HL-60 (cell line): ENCODE results near the gene CNTNAP2.

Experiments
- DNase-seq, 2 experiments: peaks; one replicate each; pipeline ENCODE4 v3.0.0-alpha.2; 2010 to 2020; ENCODE audit warnings: low read depth in 1 of 2, low spot score in 1 of 2
- H3K27ac ChIP-seq: fragments of 250-450 bp; sonication (Bioruptor Pico); replicated peaks from 2 replicates; pipeline ENCODE4 v1.5.1; 2020; ENCODE audit warnings: mild to moderate bottlenecking, moderate library complexity
- H3K27me3 ChIP-seq: fragments of 250-450 bp; sonication (Bioruptor Pico); 2 replicates; pipeline ENCODE4 v1.5.1; 2021; ENCODE audit warnings: mild to moderate bottlenecking, moderate library complexity; ENCODE audit not compliant: insufficient read depth, poor library complexity, severe bottlenecking
- H3K4me3 ChIP-seq: replicated peaks from 2 replicates; pipeline ENCODE4 v1.5.1; 2011; ENCODE audit warnings: mild to moderate bottlenecking, control low read depth, low read length; ENCODE audit not compliant: insufficient read depth
- GABPA ChIP-seq: IDR thresholded peaks from 2 replicates; pipeline ENCODE4 v1.6.1; 2012; ENCODE audit warnings: low read depth
- POLR2AphosphoS5 ChIP-seq: IDR thresholded peaks from 2 replicates; pipeline ENCODE4 v1.6.1; 2012; ENCODE audit warnings: low read depth
- SPI1 ChIP-seq: IDR thresholded peaks from 2 replicates; pipeline ENCODE4 v1.6.1; 2012; ENCODE audit warnings: low read depth, mild to moderate bottlenecking, borderline replicate concordance
- TF ChIP-seq, protein P1 (sequence below): IDR thresholded peaks from one replicate; pipeline ENCODE4 v1.5.1; 2011; ENCODE audit warnings: low read length, control low read depth, inconsistent platforms; ENCODE audit not compliant: insufficient read depth
- TF ChIP-seq, protein P2 (sequence below): IDR thresholded peaks from 2 replicates; pipeline ENCODE4 v1.6.1; 2012; ENCODE audit warnings: low read depth; ENCODE audit not compliant: insufficient replicate concordance

Gene CNTNAP2

GRCh38 chr7:147171013-147171391 lies 1054.4 kb downstream of the CNTNAP2 start:
- H3K4me3 ChIP-seq: no peak overlapping the region
- H3K27ac ChIP-seq: no peak overlapping the region
- no peak for DNase-seq
- TF ChIP-seq GABPA (no peak), SPI1 (no peak), POLR2AphosphoS5 (no peak)
- TF ChIP-seq, protein P1, sequence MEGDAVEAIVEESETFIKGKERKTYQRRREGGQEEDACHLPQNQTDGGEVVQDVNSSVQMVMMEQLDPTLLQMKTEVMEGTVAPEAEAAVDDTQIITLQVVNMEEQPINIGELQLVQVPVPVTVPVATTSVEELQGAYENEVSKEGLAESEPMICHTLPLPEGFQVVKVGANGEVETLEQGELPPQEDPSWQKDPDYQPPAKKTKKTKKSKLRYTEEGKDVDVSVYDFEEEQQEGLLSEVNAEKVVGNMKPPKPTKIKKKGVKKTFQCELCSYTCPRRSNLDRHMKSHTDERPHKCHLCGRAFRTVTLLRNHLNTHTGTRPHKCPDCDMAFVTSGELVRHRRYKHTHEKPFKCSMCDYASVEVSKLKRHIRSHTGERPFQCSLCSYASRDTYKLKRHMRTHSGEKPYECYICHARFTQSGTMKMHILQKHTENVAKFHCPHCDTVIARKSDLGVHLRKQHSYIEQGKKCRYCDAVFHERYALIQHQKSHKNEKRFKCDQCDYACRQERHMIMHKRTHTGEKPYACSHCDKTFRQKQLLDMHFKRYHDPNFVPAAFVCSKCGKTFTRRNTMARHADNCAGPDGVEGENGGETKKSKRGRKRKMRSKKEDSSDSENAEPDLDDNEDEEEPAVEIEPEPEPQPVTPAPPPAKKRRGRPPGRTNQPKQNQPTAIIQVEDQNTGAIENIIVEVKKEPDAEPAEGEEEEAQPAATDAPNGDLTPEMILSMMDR: no peak
- TF ChIP-seq, protein P2, sequence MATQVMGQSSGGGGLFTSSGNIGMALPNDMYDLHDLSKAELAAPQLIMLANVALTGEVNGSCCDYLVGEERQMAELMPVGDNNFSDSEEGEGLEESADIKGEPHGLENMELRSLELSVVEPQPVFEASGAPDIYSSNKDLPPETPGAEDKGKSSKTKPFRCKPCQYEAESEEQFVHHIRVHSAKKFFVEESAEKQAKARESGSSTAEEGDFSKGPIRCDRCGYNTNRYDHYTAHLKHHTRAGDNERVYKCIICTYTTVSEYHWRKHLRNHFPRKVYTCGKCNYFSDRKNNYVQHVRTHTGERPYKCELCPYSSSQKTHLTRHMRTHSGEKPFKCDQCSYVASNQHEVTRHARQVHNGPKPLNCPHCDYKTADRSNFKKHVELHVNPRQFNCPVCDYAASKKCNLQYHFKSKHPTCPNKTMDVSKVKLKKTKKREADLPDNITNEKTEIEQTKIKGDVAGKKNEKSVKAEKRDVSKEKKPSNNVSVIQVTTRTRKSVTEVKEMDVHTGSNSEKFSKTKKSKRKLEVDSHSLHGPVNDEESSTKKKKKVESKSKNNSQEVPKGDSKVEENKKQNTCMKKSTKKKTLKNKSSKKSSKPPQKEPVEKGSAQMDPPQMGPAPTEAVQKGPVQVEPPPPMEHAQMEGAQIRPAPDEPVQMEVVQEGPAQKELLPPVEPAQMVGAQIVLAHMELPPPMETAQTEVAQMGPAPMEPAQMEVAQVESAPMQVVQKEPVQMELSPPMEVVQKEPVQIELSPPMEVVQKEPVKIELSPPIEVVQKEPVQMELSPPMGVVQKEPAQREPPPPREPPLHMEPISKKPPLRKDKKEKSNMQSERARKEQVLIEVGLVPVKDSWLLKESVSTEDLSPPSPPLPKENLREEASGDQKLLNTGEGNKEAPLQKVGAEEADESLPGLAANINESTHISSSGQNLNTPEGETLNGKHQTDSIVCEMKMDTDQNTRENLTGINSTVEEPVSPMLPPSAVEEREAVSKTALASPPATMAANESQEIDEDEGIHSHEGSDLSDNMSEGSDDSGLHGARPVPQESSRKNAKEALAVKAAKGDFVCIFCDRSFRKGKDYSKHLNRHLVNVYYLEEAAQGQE: no peak
- H3K27me3 ChIP-seq: no peaks in the 10 kb centered on the region

- no peak overlapping the region for H3K4me3 ChIP-seq
- DNase-seq: no peak
- TF ChIP-seq GABPA: no peak
- TF ChIP-seq, protein P2: no peak
- TF ChIP-seq, protein P1: no peak
- no peak for TF ChIP-seq SPI1
- TF ChIP-seq POLR2AphosphoS5: no peak
- no peak overlapping the region for H3K27ac ChIP-seq
- no peaks in the 10 kb centered on the region for H3K27me3 ChIP-seq
Observed at GRCh38 chr7:147173883-147174282, 1057.3 kb downstream of the CNTNAP2 start.

- TF ChIP-seq, protein P1: no peak
- TF ChIP-seq SPI1 (no peak), POLR2AphosphoS5 (no peak), GABPA (no peak)
- TF ChIP-seq, protein P2: no peak
- Histone ChIP-seq H3K27ac (no peak overlapping the region), H3K4me3 (no peak overlapping the region), H3K27me3 (no peaks in the 10 kb centered on the region)
- no peak for DNase-seq
Observed at GRCh38 chr7:147182874-147183273, 1066.3 kb downstream of the CNTNAP2 start.
